ENCODE data around the gene PUS3.

The PUS3 gene, protein sequence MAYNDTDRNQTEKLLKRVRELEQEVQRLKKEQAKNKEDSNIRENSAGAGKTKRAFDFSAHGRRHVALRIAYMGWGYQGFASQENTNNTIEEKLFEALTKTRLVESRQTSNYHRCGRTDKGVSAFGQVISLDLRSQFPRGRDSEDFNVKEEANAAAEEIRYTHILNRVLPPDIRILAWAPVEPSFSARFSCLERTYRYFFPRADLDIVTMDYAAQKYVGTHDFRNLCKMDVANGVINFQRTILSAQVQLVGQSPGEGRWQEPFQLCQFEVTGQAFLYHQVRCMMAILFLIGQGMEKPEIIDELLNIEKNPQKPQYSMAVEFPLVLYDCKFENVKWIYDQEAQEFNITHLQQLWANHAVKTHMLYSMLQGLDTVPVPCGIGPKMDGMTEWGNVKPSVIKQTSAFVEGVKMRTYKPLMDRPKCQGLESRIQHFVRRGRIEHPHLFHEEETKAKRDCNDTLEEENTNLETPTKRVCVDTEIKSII

DNA sequence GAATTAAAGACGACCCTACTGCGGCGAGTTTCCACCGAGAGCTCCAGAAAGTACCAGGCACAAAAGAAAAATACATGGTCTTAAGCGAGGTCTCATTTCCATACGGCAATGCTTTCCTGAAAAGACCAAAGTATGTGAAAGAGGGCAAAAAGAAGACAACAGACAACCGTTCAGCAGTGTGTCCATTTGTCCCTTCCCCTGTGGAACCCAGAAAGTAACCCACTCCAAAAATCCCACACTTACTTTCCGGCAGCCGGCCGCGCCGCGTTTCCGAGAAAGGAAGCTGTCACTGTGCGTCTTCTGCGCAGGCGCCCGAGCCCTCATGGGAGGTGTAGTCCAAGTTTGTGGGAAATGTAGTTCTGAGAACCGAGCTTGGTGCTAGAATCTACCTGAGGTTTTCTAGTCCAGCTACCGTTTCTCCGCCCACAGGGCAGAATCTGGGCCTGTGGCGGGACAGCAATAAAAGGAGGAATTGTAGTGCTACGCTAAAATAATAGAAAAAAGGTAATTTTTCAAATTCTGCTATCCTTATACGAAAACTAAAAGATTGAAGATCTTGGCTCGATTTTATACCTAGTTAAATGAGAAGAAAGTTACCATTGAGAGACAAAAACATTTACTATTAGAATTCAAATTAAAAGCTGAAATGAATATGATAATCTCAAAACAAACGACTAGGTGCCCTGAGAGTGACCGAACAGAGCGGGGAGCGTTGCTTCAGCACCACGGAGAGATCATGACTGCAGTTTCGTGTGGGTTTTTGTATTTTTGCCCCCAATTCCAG lies at the start of gene PUS3:
Gene PUS3, minus strand, starts transcription at position 280 of the 784 bp plus-strand sequence. CDS start 6,922 bp downstream, outside the sequence.
- DNase-seq (ENCODE audit: low read depth), result peak; percentile 86
- peak within 1 kb of the TSS; percentile 96 for H3K4me3 ChIP-seq (replicated peaks; ENCODE audit: low read depth, low read length)
- TF ChIP-seq, protein P1, sequence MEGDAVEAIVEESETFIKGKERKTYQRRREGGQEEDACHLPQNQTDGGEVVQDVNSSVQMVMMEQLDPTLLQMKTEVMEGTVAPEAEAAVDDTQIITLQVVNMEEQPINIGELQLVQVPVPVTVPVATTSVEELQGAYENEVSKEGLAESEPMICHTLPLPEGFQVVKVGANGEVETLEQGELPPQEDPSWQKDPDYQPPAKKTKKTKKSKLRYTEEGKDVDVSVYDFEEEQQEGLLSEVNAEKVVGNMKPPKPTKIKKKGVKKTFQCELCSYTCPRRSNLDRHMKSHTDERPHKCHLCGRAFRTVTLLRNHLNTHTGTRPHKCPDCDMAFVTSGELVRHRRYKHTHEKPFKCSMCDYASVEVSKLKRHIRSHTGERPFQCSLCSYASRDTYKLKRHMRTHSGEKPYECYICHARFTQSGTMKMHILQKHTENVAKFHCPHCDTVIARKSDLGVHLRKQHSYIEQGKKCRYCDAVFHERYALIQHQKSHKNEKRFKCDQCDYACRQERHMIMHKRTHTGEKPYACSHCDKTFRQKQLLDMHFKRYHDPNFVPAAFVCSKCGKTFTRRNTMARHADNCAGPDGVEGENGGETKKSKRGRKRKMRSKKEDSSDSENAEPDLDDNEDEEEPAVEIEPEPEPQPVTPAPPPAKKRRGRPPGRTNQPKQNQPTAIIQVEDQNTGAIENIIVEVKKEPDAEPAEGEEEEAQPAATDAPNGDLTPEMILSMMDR (IDR thresholded peaks at IDR 0.05; ENCODE audit: low read length, missing control alignments), result no peak

DNA sequence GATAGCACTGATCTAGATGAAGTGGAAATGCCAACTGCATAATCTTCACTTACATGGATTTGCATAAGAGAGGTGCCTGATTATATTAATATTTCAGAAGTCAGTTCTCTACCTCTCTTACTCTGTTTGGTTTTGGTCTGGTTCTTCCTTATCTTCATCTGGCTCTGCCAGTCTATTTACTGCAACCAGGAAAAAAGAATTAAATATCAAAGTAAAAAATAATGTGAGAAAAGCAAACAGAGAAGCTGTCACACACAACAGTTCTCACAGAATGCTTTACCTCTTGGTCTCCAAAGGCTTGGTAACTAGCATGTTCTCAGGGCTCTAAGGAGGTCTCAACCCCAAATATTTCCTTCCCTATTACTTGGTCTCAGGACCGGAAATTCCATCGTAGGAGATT lies 49.6 kb upstream of the PUS3 start:
- TF ChIP-seq, protein P1 (IDR thresholded peaks at IDR 0.05; ENCODE audit: low read length, missing control alignments), result no peak
- H3K4me3 ChIP-seq (replicated peaks; ENCODE audit: low read depth, low read length), result no peak overlapping the region
- no peak for DNase-seq (ENCODE audit: low read depth)

DNA sequence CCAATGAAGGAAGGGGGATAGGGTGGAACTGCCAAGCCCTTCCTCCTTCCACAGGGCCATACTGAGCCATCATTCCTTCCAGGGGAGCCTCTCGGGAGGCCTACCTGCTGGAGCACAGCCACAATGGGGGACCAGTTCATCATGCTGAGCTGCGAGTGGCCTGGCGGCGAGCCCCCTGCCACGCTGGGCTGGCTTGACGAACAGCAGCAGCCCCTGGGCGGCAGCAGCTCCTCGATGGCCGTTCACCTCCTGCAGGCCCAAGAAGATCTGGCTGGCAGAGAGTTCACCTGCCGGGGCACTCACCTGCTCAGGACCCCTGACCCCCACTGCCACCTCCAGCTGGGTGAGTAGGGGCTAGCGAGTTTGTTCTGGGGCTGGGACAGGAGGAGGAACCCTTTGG lies 48.7 kb upstream of the PUS3 start:
- no peak for DNase-seq (ENCODE audit: low read depth)
- TF ChIP-seq, protein P1 (IDR thresholded peaks at IDR 0.05; ENCODE audit: low read length, missing control alignments), result no peak
- no peak overlapping the region for H3K4me3 ChIP-seq (replicated peaks; ENCODE audit: low read depth, low read length)

DNA sequence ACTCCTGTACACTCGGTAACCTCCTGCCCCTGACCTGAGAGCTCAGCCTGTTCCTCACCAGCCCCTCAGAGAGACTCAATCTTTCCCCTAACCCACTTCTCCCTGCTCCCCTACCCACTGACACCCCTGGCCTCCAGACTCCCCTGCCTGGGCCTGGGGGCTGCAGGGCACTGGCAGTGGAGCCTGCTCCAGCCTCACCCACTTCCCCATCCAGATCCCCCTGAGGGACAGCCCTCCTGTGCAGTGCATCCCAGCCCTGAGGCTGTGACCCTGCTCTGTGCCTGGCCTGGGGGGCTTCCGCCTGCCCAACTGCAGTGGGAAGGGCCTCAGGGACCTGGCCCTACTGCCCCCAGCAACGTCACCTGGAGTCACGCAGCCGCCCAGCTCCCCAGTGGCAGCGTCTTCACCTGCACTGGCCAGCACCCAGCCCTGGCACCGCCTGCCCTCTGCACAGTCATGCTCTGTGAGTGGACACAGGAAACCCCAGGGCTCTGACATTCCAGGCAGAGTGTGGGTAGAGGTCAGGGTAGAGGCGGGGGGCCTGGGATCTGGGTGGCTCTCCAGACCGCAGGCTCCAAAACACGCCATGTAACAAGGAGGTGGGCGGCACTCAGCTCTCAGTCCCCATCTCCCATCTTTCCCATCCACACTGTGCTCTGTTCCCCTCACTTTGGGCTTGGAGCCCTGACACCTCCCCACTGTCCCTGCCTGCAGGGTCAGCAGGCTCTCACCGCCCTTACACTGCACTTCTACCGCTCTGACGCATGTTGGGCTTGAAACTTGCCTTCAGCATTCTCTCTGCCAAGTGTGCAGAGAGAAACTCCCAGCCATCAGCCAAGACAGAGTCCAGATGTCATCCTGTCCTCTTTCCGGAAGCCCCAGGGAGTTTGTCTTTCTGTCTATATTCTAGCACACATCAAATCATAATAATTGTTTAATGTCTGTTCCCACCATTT lies 48.0 kb upstream of the PUS3 start:
- TF ChIP-seq, protein P1 (IDR thresholded peaks at IDR 0.05; ENCODE audit: low read length, missing control alignments), result no peak

DNA sequence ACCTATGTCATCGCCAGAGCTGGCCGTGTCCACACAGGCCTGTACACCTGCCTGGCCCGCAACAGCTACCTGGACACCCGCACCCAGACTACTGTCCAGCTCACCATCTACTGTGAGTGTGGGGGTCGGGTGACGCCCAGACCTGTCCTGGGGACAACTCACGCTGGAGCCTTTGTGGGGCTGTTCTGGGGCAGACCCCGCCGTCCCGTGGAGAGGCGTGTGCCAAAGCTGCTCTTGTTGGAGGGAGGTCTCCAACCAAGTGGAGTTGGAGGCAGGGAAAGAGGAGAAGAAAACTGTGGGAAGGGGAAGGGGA lies 47.1 kb upstream of the PUS3 start:
- H3K4me3 ChIP-seq (replicated peaks; ENCODE audit: low read depth, low read length), result no peak overlapping the region
- TF ChIP-seq, protein P1 (IDR thresholded peaks at IDR 0.05; ENCODE audit: low read length, missing control alignments), result no peak

More for the DNA sequence above, 48.0 kb upstream of the PUS3 start:
- no peak overlapping the region for H3K4me3 ChIP-seq (replicated peaks; ENCODE audit: low read depth, low read length)
- peak; percentile 57 for DNase-seq (ENCODE audit: low read depth)

More for the DNA sequence above, 47.1 kb upstream of the PUS3 start:
- no peak for DNase-seq (ENCODE audit: low read depth)

All from fibroblast of pulmonary artery (primary cell).